Neutrophil (primary cell): ENCODE measurements around the gene SCAF1.
"Not testable (repeated sequence)": the region's sequence is repeated elsewhere in the genome, so short reads cannot be mapped to it uniquely, and the experiment has no call there.

ENCODE experiments used
- H3K27ac ChIP-seq: fragments of 200-600 bp; sonication (generic); 2 replicates; pipeline ENCODE4 v1.5.1; 2016; ENCODE audit warnings: mild to moderate bottlenecking, moderate library complexity
- H3K27me3 ChIP-seq: fragments of 200-600 bp; sonication (generic); 2 replicates; pipeline ENCODE4 v1.6.0; 2016; ENCODE audit warnings: mild to moderate bottlenecking
- H3K36me3 ChIP-seq: fragments of 200-600 bp; sonication (generic); 2 replicates; pipeline ENCODE4 v1.5.1; 2017
- H3K4me1 ChIP-seq, 2 experiments: fragments of 200-600 bp in 1 of 2; sonication (generic) in 1 of 2; 1 replicate in 1 of 2; 2 replicates in 1 of 2; pipeline versions ENCODE4 v1.5.1 to v1.6.1; 2013 to 2016; ENCODE audit warnings: low read depth in 1 of 2, low read length in 1 of 2, mild to moderate bottlenecking in 1 of 2, moderate library complexity in 1 of 2; ENCODE audit not compliant: control insufficient read depth in 1 of 2, insufficient read depth in 1 of 2
- H3K4me3 ChIP-seq, 2 experiments: fragments of 200-600 bp in 1 of 2; sonication (generic) in 1 of 2; 1 replicate in 1 of 2; 2 replicates in 1 of 2; pipeline ENCODE4 v1.5.1; 2013 to 2016; ENCODE audit warnings: low read depth in 1 of 2, low read length in 1 of 2, mild to moderate bottlenecking in 1 of 2, moderate library complexity in 1 of 2
- H3K9me3 ChIP-seq: fragments of 200-600 bp; sonication (generic); 2 replicates; pipeline ENCODE4 v1.5.1; 2016
- TF ChIP-seq, protein P1 (sequence below): fragments of 200-600 bp; sonication (generic); IDR thresholded peaks from 2 replicates; pipeline ENCODE4 v1.5.1; 2016; ENCODE audit warnings: antibody characterized with exemption

Gene SCAF1

DNA sequence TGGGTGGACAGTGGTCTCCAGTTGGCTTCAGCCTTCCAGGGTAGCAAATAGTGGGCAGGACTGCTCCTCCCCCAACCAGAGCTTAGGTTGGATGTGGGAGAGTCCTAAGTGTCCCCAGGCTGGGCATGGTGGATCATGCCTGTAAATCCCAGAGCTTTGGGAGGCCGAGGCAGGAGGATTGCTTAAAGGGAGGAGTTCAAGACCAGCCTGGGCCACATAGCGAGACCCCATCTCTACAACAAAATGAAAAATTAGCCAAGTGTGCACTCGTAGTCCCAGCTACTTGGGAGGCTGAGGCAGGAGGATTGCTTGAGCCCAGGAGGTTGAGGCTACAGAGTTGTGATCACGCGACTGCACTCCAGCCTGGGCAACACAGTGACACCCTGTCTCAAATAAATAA, 9.4 kb upstream of the SCAF1 start:
- peaks cover 21% of the 10 kb centered on the region for H3K27me3 ChIP-seq
- H3K36me3 ChIP-seq = peaks cover 11% of the 10 kb centered on the region
- H3K4me3 ChIP-seq = no peak overlapping the region
- H3K9me3 ChIP-seq = no peaks in the 10 kb centered on the region
- no peaks in the 10 kb centered on the region for H3K4me1 ChIP-seq
- TF ChIP-seq, protein P1, sequence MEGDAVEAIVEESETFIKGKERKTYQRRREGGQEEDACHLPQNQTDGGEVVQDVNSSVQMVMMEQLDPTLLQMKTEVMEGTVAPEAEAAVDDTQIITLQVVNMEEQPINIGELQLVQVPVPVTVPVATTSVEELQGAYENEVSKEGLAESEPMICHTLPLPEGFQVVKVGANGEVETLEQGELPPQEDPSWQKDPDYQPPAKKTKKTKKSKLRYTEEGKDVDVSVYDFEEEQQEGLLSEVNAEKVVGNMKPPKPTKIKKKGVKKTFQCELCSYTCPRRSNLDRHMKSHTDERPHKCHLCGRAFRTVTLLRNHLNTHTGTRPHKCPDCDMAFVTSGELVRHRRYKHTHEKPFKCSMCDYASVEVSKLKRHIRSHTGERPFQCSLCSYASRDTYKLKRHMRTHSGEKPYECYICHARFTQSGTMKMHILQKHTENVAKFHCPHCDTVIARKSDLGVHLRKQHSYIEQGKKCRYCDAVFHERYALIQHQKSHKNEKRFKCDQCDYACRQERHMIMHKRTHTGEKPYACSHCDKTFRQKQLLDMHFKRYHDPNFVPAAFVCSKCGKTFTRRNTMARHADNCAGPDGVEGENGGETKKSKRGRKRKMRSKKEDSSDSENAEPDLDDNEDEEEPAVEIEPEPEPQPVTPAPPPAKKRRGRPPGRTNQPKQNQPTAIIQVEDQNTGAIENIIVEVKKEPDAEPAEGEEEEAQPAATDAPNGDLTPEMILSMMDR = no peak
- H3K27ac ChIP-seq = no peak overlapping the region

DNA sequence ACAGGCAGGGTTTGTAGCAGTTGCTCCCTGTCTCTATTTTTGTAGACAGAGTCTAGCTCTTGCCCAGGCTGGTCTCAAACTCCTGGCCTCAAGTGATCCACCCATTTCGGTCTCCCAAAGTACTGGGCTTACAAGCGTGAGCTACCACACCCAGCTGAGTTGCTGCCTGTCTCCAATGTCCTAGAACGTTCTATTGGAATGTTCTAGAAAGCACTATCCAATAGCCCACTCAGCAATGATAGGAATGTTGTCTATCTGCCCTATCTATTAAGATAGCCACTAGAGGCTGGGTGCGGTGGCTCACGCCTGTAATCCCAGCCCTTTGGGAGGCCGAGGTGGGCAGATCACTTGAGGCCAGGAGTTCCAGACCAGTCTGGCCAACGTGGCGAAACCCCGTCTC, 8.7 kb upstream of the SCAF1 start:
- H3K27ac ChIP-seq, H3K4me1 ChIP-seq, H3K36me3 ChIP-seq, H3K4me3 ChIP-seq, H3K9me3 ChIP-seq: not testable (repeated sequence)
- H3K27me3 ChIP-seq = peaks cover 28% of the 10 kb centered on the region

DNA sequence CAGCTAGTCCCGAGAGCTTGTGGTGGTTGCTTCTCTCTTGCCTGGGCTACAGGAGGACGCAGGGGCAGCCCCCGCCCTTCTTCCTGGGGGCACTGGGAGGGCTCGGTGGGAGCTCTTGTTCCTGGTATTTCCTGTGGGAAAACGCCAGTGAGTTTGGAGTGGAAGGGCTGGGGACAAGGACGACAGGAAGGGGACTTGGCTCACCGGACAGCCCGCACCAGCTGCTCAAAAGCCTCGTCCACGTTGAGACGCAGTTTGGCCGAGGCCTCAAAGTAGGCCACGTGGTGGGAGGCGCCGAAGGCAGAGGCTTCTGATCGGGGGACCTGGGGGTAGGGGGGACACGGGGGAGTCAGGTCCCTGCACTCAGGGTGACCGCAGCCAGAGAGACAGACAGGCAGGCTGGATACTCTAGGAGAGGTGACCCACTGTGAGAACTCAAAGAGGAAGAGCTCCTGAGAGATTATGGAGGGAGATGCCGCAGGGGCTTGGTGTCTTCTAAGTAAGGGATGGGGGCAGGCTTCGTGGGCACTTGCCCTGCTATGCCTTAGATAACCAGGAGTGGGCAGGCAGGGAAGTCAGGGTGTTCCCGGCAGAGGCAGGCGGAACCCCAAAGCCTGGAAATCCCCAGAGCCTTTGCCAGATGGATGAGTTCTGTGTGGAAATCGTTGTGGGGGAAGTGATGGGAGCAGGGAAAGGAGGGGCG, 6.3 kb upstream of the SCAF1 start:
- Histone ChIP-seq H3K36me3 (no peaks in the 10 kb centered on the region), H3K27me3 (peaks cover 46% of the 10 kb centered on the region), H3K4me1 (peaks cover 17 to 23% of the 10 kb centered on the region in 2 experiments), H3K4me3 (no peak overlapping the region), H3K27ac (no peak overlapping the region), H3K9me3 (no peaks in the 10 kb centered on the region)
- TF ChIP-seq, protein P1 = no peak

DNA sequence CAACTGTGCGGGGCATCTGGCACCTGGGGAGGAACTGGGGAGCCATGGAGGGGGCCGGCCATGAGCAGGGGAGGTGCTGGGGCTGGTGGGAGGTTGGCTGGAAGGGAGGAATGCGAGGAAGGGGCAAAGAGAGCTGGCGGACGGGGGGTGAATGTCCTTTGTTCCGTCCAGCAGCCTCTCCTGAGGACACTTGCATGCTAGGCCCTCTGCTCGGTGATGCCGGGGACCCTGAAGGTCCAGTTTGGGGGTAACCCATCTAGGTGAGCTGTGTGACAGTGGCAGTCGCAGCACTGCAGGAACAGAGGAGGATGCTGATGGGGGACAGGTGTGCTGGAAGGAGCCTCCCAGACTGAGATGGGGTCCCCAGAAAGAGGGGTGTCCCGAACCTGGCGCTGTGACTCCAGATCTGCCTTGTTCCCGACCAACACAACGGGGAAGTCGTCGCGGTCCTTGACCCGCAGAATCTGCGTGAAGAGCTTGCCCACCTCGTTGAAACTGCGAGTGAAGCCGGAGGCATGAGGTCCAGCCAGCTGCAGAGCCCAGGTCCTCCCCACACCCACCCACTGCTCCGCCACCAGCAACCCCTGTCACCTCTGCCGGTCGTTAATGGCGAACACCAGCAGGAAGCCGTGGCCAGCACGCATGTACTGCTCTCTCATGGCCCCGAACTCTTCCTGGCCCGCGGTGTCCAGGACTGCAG, 5.6 kb upstream of the SCAF1 start:
- peaks cover 24 to 30% of the 10 kb centered on the region in 2 experiments for H3K4me1 ChIP-seq
- peaks cover 46% of the 10 kb centered on the region for H3K27me3 ChIP-seq
- H3K27ac ChIP-seq = no peak overlapping the region
- TF ChIP-seq, protein P1 = no peak
- H3K9me3 ChIP-seq = no peaks in the 10 kb centered on the region
- H3K36me3 ChIP-seq = no peaks in the 10 kb centered on the region
- no peak overlapping the region for H3K4me3 ChIP-seq

DNA sequence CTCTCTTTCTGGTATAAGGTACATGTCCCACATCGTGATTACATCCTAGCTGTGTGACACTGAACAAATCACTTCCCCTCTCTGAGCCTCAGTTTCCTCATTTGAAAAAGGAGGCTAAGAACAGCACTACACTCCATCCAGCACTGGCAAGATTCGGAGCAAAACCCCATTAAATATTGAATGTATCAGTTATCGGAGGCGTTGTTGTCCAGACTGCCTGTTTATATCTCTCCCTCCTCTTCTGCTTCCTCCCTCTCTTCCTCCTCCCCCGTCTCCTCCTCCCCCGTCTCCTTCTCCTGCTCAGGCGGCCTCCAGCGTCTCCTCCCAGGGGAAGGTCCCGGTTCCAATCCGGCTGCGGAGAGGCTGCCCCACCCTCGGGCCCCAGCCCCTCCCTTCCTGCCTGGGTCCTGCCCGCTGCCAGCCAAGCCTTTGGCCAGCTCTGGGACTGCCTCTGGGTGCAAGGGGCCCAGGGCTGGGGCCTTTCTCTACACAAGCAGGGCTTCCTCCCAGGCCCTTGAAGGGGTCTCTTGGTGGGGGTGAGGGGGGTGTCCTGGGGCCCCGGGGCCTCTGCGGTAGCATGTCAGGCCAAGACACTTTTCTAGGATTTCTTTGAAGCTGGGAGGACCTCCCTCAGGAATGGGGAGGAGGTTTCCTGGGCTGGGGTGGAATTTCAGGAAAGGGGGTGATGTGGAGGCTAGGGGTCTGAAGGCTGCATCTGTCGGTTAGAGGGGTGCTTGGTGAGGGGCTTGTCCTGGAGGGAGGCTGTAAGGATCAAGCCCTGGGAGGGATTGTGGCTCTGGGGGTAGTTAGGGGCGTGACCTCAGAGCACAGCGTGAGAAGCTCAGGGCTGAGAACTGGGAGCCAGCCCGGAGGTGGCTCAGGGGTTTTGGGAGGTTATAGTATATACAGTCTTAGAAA, 3.9 kb upstream of the SCAF1 start:
- TF ChIP-seq, protein P1 = no peak
- no peaks in the 10 kb centered on the region for H3K36me3 ChIP-seq
- H3K27ac ChIP-seq = no peak overlapping the region
- no peak overlapping the region for H3K4me3 ChIP-seq
- peaks cover 46% of the 10 kb centered on the region for H3K27me3 ChIP-seq
- peaks cover 35 to 42% of the 10 kb centered on the region in 2 experiments for H3K4me1 ChIP-seq
- no peaks in the 10 kb centered on the region for H3K9me3 ChIP-seq
